GM18909 (cell line): Measurements from ENCODE around the gene PDE4B.

Experiments used
- ATAC-seq: cut with Tn5 transposase; IDR thresholded peaks from one replicate; pipeline ENCODE4 v1.9.1; 2021; ENCODE audit warnings: mild to moderate bottlenecking; ENCODE audit not compliant: unreplicated experiment, poor library complexity

PDE4B gene

DNA sequence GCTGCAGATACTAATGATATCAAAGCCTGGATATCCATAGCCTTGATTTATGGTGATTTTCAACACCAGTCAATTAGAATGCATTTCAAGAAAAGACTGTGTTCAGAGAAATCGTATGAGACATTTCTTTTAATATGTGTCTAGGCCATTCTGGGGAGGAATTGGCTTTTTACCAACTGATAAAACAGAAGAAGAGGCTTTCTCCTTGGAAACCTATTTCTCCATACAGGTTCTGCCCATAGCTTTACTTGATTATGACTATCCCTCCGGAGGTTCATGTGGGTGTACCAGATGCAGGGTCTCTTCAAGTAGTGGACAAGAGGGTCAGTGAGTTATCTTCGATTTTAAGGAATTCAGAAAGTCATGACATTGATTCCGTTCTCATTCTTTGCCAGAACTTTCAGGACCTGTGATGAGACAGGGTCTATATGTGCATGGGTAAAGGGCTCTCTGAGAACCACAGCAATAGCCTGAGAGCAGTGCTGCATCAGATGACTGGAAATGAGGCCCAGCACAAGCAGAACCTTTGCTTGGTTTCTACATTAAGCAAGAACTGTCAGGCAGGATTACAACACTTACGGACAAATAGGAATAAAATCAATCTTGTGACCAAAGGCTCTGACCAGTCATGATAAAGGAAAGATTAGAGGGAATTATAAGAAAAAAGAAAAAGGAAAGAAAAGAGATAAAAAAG is 477.6 kb downstream of the PDE4B start:
- no peak for ATAC-seq

DNA sequence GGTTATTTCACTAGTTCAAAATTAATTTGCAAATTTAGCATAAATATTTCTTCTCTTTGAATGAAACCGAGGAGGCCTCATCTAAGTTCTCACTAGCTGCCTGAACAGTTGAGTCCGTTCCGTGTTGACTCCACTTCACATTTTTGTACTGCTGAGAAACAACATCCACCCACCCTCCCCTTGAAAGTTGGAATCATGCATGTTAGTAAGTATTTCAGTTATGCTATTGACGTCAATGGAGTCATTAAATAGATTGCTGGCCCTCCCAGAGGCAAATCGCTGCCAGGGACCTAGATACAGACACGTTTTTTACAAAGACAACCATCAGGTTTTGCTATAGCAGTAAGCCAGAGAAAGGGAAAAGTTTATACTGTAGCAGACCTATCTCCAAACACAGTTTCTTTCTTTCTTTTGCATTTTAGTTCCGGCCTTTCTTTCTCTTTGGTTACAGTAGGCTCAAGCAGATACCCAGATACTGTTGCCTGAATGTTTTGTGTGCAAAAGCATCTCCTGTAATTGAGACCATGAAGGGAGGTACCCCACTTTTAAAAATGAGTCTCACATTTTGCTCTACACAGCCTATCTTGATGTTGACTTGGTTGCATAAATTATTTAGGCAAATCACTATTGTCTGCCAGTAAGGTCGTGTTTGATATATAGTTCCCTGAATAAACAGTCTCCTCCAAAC is 478.7 kb downstream of the PDE4B start:
- ATAC-seq: no peak

DNA sequence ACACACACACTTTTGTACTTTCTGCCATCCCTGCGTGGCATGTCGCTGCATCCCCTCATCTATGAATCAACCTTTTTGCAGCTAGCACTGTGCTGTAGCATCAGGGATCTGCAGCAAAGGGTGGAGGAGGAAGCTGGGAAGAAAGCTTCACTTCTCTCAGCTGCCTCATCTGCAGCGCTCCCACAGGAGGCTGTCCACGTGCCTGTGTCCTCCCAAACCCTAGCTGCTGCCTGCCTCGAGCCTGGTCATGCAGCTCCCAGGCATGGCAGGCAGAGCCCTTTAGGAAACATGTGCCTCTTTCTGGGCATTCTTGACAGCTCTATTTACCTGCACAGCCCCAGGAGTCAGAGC is 479.2 kb downstream of the PDE4B start:
- no peak for ATAC-seq

DNA sequence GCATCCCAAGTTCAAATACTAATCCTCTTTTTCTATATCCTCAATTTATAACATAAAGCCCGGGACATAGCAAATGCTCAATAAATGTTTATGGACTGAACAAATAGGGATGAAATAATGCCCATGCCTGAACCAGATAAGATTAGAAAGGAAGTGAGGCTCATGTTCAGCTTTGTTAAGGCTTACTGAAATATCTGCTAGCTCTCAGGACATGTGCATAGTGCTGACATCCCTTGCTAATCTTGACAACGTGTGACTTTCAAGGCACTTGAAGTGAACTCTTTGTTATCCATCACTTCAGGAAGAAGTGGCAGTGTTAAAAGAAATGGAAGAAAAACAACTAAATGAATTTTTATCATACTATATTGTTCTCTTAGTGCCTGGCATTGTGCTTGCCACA is 481.0 kb downstream of the PDE4B start:
- ATAC-seq: no peak

DNA sequence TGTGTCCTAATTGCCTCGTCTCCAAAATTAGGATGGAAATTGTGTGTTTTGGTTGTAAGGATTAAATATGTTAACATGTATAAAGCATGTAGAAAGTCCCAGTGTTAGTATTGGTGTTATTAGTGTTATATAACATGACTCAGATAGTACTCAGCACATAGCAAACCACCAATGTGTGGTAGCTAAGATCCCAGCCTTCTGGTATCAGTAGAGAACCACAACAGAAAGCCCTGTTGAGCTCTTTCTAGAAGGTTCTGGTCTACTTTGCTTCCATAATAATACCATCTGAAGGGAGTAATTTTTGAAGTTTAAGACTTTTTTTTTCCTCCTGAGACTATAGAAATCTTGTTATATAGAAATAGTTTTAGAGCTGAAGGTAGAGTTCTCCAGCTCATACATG is 481.9 kb downstream of the PDE4B start:
- peak; percentile 38 for ATAC-seq

DNA sequence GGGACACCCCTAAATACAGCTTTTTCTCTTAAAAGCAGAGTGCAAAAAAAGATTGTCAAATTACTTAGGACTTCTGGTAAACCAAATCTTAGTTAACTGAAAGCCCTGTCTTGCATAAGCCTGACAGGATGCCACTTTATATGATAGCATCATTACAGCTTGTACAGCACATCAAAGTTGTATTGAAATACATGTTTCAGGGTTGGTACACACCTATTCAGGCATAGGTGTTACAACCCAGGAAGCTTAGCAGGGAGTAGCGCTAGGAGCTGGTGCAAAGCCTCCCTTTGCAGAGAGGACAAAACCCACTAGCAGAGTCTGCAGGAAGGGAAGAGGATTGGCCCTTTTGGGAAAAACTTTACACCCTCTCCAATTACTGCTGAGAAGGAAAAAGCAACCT is 482.4 kb downstream of the PDE4B start:
- ATAC-seq: no peak

DNA sequence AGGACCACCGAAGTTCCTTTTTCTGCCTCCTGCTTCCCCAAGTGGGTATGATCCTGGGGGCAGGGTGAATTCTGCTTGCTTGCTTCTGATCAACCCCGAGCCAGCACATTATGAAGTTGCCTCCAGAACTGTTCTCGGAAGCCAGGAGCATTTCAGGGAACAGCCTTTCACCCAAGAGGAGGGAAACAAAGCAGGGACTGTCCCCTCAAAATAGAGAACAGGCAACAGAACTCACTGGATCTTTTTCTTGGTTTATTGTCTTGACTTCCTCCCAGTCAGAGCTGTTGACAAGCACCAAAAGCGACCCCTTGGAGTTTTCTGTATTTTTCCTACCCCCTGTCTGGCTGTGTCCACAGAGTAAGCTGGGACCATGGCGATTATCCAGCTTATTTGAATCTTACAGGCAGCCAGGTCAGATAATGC is 482.9 kb downstream of the PDE4B start:
- no peak for ATAC-seq

DNA sequence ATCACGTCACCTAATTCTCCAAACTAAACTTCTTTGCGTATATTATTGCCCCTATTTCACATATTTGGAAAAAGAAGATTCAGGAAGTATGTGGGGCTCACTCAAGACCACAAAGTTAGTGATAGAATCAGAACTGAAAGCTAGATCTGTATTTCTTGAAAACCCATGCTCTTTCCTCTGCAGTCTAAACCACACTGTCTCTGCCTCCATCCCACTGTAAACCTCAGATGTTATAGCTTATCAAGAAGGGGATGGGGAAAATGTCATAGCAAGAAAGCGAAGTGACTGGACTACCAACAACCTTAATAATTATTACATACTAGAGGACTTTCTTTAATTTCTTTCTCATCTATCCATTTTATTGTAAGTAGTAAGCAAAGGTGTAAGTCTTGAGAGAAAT is 483.5 kb downstream of the PDE4B start:
- ATAC-seq: peak; percentile 82

DNA sequence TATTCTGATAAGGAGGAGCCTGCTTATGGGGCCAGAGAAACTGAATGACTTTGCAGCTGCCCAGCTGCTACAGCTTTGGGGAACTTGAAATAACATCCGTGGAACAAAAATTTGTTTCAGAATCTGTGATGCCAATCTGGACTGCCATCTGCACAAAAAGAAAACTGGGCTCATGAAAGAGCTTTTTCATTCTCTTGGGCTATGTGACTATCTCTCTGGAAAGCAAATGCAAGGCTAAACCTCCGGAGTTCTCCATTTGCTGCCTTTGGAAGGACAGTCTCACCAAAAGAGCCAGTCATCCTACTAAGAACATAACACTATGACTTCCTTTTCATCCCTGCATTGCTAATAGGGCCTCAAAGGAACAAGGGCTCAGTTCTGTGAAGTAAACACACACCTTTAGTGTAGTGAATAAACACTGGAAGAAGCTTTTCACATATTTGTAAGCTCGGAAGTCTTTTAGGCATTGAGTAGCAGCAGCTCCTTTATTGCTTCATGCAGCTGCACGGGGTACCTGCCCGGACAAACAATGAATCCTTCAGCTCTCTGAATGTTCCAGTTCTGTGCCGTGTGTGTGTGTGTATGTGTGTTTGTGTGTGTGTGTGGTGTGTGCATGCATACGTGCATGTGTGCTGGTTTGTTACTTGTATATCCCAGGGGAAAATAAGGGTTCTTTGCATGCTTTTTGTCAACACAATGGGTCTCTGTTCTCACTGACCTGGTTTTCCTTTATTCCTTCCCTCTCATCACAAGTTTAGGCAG is 485.7 kb downstream of the PDE4B start:
- peak; percentile 31 for ATAC-seq

DNA sequence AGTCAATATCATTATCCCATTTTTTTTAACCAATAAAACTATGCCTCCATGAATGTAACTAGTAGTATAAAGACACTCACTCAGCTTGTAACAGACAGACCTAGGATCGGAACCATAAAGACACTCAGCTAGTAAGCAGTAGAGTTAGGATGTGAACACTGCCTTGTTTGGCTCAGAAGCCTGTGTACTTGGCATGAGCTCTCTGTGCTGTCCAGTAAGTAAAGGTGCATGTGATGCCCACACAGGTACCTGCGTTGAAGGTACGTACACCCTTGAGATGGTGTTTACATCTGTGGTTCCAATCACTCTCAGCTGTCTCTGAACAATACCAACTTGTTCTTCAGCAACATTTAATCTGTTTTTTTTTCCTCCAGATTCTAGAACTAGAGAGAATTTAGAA is 489.1 kb downstream of the PDE4B start:
- ATAC-seq: no peak

DNA sequence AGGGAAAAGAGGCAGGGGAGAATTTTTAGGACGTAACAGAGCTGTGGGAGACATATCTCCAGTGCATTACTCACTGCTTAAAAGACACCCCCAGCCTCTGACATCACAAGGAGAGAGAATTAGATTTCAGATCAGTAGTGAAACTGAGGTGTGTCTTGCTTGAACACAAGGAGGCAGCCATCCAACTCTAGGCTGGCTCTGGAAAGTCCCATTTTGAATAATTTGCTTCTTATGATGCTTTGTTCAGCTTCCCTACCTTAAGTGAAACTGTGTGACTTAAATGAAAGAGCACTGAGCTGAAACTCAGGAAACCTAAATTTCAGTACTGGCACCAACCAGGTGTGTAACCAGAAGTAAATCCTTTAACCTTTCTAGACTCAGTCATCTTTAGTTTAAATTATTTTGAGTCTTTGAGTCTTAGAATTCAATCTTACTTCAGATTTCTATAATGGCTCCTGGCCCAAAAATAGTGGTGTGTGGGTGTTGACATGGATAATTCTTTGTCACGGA is 489.7 kb downstream of the PDE4B start:
- ATAC-seq: peak; percentile 80

DNA sequence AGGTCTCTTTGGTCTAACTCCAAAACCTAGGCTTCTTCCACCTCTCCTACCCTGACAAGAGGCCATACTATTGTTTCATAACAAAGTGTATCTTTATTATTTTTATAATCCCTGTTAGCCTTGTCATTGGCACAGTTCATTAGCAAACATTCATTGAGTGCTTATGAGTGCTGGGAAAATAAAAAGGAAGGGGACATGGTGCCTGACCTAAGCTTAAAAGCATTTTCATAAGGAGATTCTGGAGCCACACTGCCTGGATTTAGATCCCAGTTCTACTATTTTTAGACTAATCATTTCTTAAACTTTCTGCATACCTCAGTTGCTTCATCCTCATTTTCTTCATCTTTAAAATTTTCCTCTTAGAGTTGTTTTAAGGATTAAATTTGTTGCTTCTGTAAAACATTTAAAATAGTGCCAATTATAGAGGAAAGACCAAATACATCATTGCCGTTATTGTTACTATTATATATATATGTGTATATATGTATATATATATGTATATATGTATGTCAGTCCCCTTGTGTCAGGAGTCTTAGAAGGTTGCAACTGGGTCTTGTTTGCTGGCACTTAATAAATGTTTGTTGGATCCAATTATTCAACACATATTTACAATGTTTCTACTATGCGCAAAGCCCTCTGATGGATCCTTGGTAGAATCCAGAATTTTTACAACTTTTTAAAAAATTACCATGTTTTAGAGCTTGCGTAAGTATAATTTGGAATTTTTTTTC is 490.4 kb downstream of the PDE4B start:
- ATAC-seq: peak; percentile 0

DNA sequence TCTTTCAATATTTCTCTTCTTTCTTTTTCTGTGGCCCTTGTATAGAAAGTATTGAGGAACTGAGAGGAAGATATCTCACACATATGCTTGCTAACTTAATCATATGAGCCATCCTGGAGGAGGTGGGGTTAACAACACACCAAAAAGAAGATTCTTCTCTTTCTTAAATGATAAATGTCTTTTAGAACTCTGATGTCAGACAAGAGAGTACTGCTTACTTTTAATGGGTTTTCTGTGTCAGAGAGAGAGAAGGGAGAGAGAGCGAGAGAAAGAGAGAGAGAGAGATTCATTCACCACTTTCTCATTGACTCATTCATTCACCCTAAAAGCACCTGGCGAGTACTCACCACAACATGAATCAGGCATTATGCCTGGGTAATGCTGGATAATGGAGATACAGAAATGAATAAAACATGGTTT is 490.9 kb downstream of the PDE4B start:
- peak; percentile 63 for ATAC-seq

DNA sequence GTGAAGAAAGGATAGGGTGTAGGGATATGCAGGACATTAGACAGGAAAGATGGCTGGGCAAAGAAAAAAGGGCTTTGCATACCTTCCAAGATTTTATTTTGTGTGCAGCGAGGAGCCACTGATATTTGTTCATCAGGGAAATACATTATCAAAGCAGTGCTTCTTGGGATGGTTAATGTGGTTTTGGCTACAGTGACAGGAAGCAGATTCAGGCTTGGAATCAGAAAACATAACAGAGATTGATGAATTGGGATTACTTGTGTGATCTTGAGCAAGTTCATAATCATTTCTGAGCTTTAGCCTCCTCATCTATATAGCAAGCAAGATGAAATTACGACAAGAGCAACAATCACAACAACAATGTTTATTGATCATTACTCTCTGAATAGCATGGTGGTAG is 492.1 kb downstream of the PDE4B start:
- ATAC-seq: no peak

DNA sequence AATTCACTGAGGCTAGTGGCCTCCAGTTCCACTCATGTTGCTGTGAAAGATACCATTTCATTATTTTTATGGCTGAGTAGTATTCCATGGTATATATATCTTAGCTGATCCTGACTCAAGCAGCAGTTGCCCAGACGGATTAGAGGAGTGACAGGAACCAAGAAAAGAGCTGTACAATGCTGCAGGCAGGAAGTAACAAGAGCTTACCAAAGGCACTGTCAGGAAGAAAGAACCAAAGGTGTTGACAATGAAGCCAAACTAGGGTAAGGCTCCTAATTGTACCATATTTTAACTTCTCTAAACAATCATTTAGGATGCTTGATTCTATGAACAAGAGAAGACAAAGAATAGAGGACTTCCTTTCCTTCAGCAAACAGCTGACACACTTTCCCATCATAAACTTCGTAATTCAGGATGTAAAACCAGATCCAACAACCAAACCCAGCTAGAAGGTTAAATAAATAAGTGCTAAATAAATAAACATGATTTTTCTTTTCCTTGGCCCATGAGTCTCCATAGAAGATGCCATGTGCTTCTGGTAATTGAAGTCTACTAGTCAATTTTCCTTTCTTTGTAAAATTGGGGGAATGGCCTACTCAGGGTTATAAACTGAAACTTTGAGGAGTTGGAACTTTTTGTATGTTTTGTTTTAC is 493.0 kb downstream of the PDE4B start:
- no peak for ATAC-seq

DNA sequence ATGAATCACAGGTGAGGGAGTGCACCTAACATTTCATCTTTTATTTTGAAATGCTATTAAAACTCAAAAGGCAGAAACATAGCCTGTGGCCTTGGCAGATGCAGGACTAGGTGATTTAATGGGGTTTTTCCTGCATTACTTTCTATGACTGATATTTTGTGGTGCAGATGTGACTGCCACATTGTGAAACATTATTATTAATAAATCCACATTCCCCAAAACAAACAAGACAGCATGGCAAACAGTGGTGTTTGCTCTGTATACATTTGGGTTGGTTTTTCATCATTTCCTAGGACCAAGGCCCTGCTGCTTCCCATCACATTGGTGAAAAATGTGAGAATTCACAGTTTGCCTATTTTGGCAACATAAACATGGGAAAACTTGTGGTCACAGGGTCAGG is 493.6 kb downstream of the PDE4B start:
- ATAC-seq: no peak

DNA sequence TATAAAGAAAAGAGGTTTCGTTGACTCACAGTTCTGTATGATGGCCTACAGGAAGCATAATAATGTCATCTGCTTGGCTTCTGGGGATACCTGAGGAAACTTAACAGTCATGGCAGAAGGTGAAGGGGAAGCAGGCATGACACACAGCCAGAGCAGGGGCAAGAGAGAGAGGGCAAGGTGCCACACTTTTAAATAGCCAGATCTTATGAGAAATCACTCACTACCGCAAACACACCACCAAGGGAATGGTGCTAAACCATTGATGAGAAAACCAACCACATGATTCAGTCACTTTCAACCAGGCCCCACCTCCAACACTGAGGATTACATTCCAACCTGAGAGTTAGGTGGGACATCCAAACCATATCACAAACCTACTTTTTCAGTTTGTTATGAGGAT is 495.4 kb downstream of the PDE4B start:
- ATAC-seq: no peak

DNA sequence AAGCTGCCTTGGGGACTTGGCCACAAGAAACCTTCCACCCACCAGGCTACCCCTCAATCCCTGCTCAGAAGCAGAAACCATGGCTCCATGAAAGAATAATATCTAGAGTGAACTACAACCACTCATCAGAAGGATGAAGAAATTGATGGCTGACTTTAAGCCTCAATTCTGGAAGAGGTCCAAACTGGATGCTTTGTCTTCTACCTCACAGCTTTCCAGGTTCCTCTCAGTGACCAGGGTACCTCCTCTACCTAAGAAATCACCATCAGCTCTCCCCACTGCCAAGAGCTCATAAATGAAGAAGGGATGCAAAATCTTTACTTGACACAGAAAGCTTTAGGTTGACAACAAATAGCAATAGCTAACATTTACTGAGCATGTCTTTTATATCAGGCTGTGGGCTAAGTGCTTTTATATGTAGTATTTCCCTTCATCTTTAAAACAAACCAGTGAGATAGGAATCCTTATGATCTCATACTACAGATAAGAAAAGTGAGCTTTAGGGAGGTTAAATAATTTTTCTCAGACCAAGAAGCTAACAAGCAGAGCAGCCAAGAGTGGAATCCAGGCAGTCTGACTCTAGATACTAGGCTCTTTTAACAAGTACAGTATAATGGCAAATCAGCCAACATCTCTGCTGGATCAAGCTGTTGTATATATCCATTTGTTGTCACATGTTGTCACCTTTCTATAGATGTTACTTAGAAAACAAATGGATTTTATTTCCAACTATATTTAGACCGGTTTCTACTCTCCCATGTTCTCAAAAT is 498.3 kb downstream of the PDE4B start:
- ATAC-seq: no peak

DNA sequence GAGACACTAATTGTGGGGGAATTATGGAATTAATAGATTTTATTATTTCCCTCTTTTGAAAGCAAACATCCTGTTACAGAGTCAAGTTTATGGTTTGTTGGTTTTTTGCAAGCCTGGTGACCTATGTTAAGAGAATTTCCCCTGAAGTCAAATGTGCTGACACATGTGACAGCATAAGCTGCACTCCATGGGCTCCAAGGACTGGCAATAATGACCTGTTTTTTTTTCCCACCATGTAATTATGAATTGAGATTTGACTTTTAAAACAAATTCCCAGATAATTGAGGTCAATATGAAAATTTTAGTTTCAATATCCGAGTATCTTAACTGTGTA is 498.8 kb downstream of the PDE4B start:
- no peak for ATAC-seq

DNA sequence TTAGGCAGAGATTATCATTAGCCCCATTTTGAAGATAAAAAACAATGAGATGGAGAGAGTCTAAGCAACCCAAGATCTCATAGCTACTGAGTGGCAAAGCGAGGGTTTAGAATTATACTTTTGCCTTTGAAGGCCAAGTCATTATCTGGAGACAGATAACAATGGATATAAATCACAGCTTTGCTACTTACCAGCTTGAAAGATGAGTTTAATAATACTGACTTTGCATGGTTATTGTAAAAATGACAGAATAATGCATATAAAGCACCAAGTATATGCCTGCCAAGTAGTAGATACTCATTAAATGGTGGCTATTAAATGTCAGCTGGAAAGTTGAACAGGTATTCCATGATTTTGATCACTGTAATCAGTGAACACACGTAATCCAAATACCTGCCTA is 499.6 kb downstream of the PDE4B start:
- ATAC-seq: no peak
